GM18873 (cell line): Measurements from ENCODE around the gene ALDH1B1.

Experiments
- ATAC-seq: cut with Tn5 transposase; IDR thresholded peaks from one replicate; pipeline ENCODE4 v1.9.1; 2021; ENCODE audit warnings: mild to moderate bottlenecking, moderate library complexity, moderate number of reproducible peaks; ENCODE audit not compliant: unreplicated experiment, low FRiP score

Gene ALDH1B1

DNA sequence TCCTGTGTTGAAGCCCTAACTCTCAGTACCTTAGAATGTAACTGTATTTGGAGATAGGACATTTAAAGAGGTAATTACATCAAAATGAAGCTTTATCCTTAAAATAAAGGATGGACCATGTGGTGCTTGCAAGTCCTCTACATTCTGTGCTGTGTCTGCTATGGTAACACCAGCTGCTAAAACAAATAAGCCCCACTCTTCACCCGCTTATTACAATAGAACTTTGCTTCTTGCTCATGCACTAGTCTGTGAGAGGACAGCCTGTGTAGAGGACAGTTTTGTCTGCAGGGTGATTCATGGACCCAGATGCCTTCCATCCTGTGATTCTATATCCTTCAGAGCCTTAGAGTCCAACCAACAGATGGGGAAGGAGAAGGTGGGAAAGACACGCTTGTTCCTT, 44.2 kb downstream of the ALDH1B1 start:
- no peak for ATAC-seq

DNA sequence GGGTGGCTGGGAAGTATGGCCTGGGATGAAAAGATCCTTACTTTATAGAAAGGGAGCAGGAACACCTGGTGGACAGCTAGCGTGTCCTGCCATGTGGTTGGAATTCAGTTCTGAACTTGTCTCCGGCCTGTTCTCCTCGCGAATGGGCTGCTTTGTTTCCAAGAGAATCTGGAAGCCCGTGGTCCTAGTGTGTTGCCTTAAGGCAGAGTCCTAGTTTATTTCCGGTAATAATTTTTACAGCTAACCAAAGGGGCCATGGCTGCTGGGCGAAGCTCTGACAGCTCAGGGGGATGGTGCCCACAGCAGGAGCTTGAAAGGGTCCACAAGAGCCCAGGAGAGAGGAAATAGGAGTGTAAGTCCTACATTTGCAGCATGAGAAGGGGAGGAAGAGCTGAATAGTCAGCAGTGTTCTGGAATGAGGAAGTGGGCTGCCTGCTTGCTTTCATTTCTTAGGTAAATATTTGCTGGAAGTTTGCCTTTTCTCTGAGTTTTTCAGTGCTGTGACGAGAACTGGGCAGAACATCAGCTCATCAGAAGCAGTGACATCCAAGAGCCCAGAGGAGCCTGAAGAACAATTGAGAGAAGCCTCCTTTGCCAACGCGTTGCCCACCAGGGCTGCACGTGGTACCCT, 44.8 kb downstream of the ALDH1B1 start:
- no peak for ATAC-seq

DNA sequence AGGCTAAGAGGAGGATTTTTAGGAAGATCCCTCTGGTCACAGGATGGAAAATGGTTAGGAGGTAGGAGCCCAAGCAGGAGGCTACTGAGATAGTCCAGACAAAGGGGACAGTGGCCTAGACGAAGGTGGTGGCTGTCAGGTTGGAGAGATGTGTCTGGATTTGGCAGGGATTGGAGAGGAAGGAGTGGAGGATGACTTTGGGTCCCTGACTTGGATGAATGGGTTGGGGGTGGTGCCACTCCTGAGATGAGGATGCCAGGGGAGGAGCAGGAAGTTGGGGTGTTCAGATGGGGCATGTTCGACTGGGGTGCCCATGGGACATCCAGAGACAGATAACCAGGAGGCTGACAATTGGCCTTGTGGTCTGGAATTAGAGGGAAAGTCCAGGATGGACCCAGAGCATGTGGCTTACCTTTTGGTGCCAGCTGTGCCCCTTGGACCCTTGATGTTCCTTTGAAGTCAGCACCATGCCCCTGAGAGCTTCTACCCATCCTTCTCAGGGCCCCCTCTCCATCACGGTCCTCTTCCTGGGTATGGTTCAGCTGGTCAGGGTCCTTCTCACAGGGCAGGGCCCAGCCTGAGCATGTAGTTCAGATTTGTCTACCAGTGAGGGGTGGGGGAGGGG, 46.9 kb downstream of the ALDH1B1 start:
- ATAC-seq = no peak

DNA sequence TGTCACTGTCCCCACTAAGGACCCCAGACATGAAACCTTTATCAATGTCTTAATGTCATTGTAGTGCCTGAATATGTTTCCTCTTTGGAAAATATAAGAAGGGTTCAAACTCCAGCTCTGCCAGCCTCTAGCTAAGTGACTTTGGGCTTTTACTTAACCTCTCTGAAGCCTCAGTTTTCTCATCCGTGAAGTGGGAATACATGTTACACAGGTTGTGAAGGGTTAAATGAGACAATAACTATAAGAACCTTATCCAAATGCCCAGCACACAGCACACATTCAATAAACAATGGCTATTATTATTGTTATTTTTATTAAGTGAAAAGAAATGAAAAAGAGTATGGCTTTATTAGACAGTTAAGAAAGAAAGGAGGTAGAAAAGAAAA, 47.4 kb downstream of the ALDH1B1 start:
- no peak for ATAC-seq

DNA sequence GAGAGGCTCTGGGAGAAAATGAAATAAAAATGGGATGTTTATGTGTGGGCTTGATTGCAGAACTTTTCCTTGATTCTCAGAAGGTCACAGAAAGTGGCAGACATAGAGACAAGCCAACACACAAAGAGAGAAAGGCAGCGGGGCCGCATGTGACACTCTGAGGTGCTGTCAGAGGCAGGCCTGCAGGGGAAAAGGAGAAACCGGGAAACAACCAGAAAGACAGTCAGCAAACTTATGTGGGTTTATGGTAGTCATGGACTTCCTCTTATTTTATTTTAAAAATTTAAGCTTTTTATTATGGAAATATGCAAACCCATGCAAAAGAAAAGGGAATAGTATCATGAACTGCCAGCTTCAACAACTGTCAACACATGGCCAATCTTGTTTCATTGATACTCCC, 48.0 kb downstream of the ALDH1B1 start:
- no peak for ATAC-seq

DNA sequence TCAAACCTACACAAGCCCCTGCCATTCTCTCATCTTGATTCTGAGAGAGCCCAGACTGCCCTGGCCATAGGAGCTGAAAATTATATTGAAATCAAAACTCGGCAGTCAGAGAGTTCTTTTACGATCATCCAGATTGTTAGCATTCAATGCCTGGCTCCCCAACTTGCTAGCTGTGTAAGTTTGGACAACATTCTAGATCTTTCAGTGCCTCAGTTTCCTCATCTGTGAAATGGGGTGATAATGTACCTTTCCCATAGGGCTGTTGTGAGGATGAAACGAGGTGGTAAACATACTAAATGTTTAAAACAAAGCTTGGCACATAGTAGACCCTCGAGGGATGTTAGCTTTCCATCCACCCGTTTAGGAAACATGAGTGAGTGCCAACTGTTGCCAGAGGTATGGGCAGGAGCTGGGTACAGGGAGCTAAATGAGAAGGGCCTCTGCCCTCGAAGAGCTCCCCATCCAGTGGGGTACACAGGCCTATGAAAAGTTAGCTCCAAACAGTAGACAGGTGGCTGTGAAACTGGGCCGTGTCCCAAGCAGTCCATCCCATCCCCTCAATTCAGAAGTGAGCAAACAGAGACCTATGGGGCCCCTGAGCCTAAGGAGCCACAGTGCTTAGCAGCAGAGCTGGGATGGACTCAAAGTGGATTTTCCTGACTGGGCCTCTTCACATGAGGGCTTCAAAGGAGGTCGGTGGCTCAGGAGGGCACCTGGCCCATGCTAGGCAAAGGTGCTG, 49.0 kb downstream of the ALDH1B1 start:
- no peak for ATAC-seq

DNA sequence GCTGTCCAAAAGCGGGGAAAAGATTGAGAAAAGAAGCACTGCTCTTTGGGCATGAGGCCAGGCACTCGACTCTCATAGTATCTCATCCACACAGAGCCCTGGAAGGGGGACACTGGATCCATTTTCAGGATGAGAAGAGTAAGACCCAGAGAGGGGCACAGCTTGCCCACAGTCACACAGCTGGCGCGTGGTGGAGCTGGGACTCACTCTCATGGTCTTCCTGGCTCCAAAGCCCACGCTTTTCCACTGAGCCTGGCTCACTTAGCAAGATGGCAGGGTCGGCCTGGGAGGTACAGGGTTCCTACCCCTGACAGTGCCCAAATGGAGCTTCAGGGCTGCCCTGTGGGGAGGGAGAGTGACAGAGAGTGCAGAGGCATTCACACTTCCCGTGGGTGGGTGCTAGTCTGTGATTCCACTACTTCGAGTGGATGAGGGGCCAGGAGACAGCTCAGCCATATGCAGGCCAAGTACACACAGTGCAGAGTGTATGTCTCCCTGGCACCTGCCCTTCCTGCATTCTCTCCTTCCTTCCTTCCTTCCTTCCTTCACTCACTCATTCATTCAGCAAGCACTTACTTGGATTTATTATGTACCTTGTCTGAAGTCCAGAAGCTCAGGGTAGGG, 50.1 kb downstream of the ALDH1B1 start:
- no peak for ATAC-seq

DNA sequence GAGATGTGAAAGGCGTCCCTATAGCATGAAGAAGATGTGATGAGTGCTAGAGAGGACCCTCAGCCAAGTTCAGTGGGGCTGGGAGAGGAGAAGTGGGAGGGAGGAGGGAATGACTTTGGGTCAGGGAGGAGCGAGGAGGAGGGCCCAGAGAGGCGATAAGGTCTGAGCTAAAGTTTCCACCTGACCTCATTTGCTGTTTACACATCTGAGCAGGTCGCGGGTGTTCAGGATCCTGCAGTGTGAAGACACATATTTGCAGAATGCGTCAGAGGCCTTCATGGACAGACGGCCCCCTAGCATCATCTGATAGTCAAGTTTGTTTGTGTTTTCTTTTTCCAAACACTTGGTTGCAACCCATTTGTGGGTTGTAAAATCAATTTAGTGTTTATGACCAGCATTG, 50.7 kb downstream of the ALDH1B1 start:
- no peak for ATAC-seq

DNA sequence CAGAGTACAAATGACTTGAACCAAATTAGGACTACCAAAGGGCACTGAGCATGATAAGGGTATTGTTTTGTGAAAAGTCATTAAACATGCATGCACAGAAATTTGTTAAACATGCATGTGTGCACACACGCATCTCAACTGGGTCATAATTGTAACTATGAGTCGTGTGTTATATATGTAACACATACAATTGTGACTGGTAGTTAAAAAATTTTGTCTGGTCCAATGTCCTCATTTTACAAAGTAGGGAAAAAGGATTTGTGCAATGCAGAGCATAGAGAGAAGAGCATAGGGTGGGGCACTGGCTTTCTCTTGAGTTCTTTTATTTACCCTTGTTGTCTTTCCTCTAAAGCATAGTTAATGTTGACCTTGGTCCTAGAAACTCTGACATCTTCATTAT, 51.1 kb downstream of the ALDH1B1 start:
- no peak for ATAC-seq

DNA sequence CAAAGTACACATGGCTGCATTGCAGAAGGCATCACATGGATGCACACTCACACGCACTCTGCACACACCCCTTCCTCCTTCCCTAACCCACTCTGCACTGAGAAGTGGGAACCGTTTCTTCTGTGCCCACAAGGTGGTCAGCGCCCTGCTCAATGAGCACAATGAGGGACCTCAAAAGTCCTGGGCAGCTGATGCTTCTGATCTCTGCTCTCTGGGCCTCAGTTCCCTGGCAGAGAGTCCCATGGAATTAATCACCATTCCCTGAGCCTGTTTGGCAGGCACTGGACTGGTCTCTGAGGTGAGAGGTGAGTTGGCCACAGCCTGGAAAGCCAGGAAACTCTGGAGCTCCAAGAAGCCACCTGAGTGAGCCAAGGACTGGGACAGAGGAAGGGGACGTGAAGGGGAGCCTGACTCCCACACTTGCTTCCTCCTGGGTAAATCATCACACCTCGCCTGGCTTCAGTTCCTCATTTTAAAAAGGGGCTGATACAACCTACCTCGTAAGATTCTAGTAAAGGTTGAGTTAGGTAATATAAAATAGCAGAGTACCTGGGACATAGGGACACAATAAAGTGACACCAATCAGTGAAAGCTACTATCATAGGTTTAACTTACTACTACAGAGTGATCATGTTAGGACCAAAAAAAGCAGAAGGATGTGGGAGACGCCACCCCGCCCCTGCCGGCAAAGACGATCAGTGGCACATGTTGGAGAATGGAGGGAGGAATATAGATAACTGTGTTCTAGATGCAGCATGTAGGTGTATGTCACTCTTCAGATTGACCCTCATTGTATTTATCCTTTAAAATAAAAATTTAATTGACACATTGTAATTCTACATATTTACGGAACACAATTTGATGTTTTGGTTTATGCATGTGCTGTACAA, 52.9 kb downstream of the ALDH1B1 start:
- peak; percentile 88 for ATAC-seq

DNA sequence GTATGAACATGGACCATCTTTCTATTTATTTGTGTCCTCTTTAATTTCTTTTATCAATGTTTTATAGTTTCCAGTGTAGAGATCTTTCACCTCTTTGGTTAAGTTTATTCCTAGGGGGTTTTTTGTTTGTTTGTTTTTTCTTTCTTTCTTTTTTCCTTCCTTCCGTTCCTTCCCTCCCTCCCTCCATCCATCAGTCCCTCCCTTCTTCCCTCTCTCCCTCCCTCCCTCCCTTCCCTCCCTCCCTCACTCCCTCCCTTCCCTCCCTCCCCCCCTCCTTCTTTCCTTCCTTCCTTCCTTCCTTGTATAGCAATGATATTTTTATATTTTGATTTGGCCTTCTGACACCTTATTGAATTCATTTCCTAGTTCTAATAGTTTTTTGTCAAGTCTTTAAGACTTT, 55.2 kb downstream of the ALDH1B1 start:
- ATAC-seq = no peak
